Mucosa of descending colon (tissue), 3 donors: ENCODE data around the gene PDSS1. TPM values are rescaled to one million over a fixed set of nuclear protein-coding genes. Genes with fewer than 3 reads are reported as not detected.

Source experiments
- ATAC-seq: fragments of 200-7000 bp; cut with Tn5 transposase; one replicate; pipeline ENCODE4 v1.9.1; 2020; ENCODE audit warnings: mild to moderate bottlenecking, moderate library complexity
- DNase-seq, 3 donors: peaks; one replicate each; pipeline ENCODE4 v3.0.0-alpha.2; 2020
- H3K36me3 ChIP-seq: fragments of 200-600 bp; one replicate; pipeline ENCODE4 v1.8.0; 2021; ENCODE audit warnings: low read depth, mild to moderate bottlenecking
- H3K4me1 ChIP-seq: fragments of 200-600 bp; one replicate; pipeline ENCODE4 v1.8.0; 2021; ENCODE audit warnings: low read depth, mild to moderate bottlenecking
- H3K4me3 ChIP-seq: fragments of 200-600 bp; one replicate; pipeline ENCODE4 v1.8.0; 2021; ENCODE audit warnings: mild to moderate bottlenecking
- H3K9me3 ChIP-seq: fragments of 200-600 bp; one replicate; pipeline ENCODE4 v1.8.0; 2021; ENCODE audit warnings: mild to moderate bottlenecking
- CTCF ChIP-seq: fragments of 200-600 bp; IDR thresholded peaks from one replicate; pipeline ENCODE4 v1.8.0; 2022; ENCODE audit warnings: antibody characterized with exemption, mild to moderate bottlenecking
- intact Hi-C, 2 donors: fragments of 100-400 bp; cut with DNase I in 1 of 2; cut with micrococcal nuclease in 1 of 2; formaldehyde crosslinking; loops; one replicate each; pipeline versions ENCODE4 v1.11.0 to v1.11.1; 2022; cut with DNase I, micrococcal nuclease
- total RNA-seq, 3 donors: library from RNA; stranded (reverse); fragmentation: NEBNext Ultra II Directional in 2 of 3; extraction: Animal tissue kit (Norgen Biotek cat#: 25700) in 2 of 3; gene quantifications; one replicate each; pipeline versions ENCODE4 v1.2.1 to v1.2.4, GENCODE V29; 2021 to 2023
- donor health status: DM: no; HTN: no; CAD: no; lungs with moderate emphysema.
- donor health status: DM: no; HTN: no; CAD: no.
- donor health status: DM: no; HTN: yes; CAD: no.

PDSS1 gene
- total RNA-seq, 3 donors from 2014 or later: 16.0 to 27.9 (median 24.6) TPM

DNA sequence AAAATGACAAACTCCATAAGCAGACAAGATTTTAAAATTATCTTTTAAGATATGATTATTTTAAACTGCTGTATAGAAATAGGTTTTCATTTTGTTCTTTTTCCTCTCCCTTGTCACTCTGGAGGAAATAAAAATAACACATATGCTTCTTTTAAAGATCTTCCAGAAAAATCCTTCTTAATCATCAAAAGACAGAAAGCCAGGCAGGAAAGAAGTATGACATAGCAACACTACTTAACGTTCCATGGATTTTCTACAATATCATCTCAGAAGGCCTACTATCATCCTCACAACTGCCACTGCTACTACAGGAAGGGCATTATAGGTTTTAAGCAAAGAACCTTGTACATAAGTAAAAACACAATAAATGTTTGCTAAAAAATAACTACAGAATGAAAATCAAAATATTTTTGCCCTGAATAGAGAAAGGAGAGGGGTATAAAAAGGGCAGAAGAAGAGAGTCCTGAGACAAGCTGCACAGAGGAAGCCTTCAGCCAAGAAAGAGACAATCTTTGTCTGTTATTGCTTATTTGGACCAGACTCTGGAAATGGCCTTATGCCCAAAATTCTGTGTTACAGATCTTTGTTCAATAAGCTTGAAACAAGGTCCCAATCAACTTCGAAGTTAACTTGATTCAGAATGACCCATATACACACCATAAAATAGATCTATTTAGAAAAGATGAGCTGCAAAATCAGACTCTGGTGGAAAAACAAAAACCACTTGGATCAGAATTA lies 95.4 kb downstream of the PDSS1 start:
- Histone ChIP-seq H3K4me1 (peaks cover 3% of the 10 kb centered on the region), H3K4me3 (no peak overlapping the region), H3K36me3 (no peaks in the 10 kb centered on the region), H3K9me3 (no peaks in the 10 kb centered on the region)
- DNase-seq: no peak
- no peak for ATAC-seq
- intact Hi-C loops: no loop called here
- no peak for TF ChIP-seq CTCF

Other genes with a start within 250 kb of the PDSS1 start
- gene ABI1, start 163.3 kb downstream of the PDSS1 start, total RNA-seq: 10 to 100 TPM; 54.0 to 63.5 (median 62.4) TPM